ENCODE results near the gene FLYWCH1.
A peak's percentile ranks its signal among the peaks of the same experiment; 100 is the strongest.

FLYWCH1 gene

DNA sequence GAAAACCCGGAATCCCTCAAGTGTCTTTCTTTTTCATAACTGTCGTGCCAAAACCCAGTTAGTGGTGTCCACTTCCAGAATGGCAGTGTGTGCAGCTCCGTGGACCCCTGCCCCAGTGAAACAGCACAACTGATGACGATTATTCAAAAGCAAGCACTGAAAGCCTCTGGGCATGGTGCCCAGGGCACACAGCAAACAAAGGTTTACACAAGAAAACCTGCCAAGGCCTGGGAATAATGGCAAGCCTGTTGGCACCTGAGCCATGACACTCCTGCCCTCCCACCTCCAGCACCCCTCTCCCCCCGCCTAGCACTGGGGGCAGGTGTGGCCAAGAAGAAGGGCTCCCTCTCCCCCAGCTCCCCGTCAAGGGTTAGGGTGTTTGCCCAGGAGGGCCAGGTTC is 65.7 kb downstream of the FLYWCH1 start:
- Histone ChIP-seq H3K27me3 (replicated peaks) (no peaks in the 10 kb centered on the region), H3K4me3 (ENCODE audit: low read depth, low read length) (no peak overlapping the region), H3K36me3 (replicated peaks) (no peaks in the 10 kb centered on the region), H3K27ac (no peak overlapping the region)
- DNase-seq = no peak
- in situ Hi-C loops (cut with HindIII; ENCODE audit: low pct_ligation_motif_present, low sequenced_read_pairs) = no loop called here
- TF ChIP-seq, protein P1, sequence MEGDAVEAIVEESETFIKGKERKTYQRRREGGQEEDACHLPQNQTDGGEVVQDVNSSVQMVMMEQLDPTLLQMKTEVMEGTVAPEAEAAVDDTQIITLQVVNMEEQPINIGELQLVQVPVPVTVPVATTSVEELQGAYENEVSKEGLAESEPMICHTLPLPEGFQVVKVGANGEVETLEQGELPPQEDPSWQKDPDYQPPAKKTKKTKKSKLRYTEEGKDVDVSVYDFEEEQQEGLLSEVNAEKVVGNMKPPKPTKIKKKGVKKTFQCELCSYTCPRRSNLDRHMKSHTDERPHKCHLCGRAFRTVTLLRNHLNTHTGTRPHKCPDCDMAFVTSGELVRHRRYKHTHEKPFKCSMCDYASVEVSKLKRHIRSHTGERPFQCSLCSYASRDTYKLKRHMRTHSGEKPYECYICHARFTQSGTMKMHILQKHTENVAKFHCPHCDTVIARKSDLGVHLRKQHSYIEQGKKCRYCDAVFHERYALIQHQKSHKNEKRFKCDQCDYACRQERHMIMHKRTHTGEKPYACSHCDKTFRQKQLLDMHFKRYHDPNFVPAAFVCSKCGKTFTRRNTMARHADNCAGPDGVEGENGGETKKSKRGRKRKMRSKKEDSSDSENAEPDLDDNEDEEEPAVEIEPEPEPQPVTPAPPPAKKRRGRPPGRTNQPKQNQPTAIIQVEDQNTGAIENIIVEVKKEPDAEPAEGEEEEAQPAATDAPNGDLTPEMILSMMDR (IDR thresholded peaks at IDR 0.05; ENCODE audit: low read depth, low read length, missing control alignments) = no peak

DNA sequence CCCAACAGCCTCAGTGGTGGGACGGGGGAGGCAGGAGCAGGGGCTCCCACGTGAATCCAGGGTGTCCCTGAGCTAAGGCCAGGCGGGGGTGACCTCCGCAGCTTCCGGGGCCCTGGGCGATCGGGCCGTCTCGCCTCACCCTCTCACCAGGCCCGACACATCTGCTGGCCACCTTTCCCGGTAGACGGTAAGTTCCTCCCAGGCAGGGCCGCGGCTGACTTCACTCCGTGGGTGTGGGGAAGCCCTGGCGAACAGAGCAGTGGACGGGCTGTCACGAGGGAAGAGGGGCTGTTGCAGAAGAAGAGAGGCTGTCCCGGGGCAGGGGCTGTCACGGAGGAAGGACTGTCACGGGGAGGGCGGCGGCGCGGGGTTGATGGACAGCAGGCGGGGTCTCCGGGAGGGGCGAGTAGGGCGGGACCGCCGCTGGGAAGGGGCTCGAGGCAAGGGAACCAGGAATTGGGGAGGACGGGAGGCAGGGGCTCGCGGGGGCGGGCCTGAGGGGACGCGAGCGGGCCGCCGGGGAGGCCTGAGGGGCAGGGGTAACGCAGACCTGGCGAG is 68.0 kb downstream of the FLYWCH1 start:
- Histone ChIP-seq H3K27ac (no peak overlapping the region), H3K36me3 (replicated peaks) (no peaks in the 10 kb centered on the region), H3K4me3 (ENCODE audit: low read depth, low read length) (peak overlapping the region; percentile 74), H3K27me3 (replicated peaks) (no peaks in the 10 kb centered on the region)
- DNase-seq = no peak
- in situ Hi-C loops (cut with HindIII; ENCODE audit: low pct_ligation_motif_present, low sequenced_read_pairs) = no loop called here
- TF ChIP-seq, protein P1 (IDR thresholded peaks at IDR 0.05; ENCODE audit: low read depth, low read length, missing control alignments) = no peak

DNA sequence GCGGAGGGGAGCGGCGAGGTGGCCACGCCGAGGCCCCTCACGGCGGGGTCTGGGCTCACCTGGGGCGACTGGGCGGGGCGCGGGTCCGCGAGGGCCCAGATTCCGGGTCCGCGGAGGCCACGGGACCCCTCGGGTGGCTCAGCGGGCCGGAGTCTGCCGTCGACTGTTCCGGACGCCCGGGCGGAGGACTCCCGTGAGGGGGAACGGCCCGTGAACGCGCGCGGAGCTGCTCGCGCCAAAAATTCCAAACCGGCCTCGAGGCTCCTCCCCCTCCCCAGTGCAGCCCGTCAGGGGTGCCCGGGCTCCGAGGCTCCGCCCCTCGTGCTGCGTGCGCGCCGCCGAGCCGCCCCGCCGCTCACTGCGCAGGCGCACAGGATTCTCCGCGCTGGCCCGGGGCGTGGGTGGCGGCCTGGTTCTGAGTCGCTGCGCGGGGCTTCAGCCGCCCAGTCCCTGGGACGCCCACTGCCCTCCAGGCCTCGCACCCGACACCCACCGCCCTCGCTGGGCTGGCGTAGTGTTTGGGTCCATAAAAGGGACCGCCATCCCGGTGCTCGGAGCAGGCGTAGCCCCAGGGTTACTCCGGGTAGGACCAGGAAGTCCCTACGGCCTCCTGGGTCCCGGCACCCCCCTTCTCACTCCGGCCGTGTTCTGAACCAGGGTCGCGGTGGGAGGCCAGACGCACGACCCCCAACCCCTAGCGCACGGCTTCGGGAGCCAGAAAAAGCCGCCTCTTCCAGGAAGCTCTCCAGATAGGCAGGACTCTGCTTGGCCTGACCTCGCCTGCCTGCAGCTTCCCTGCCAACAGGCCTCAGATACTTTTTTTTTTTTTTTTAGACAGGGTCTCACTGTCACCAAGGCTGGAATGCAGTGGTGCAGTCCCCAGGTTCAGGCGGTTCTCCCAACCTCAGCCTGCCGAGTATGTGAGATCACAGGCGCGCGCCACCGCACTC is 68.8 kb downstream of the FLYWCH1 start, which contains the start of gene PKMYT1:
Gene PKMYT1 (minus strand): TSS at position 220 of the 950 bp plus-strand sequence. CDS start 789 bp downstream, outside the sequence.
- no peaks in the 10 kb centered on the region for H3K27me3 ChIP-seq (replicated peaks)
- DNase-seq = peak; percentile 72
- H3K27ac ChIP-seq = peak within 1 kb of the TSS; percentile 62
- no peaks in the 10 kb centered on the region for H3K36me3 ChIP-seq (replicated peaks)
- peak within 1 kb of the TSS; percentile 74 for H3K4me3 ChIP-seq (ENCODE audit: low read depth, low read length)
- TF ChIP-seq, protein P1 (IDR thresholded peaks at IDR 0.05; ENCODE audit: low read depth, low read length, missing control alignments) = no peak
- in situ Hi-C loops (cut with HindIII; ENCODE audit: low pct_ligation_motif_present, low sequenced_read_pairs) = no loop called here

DNA sequence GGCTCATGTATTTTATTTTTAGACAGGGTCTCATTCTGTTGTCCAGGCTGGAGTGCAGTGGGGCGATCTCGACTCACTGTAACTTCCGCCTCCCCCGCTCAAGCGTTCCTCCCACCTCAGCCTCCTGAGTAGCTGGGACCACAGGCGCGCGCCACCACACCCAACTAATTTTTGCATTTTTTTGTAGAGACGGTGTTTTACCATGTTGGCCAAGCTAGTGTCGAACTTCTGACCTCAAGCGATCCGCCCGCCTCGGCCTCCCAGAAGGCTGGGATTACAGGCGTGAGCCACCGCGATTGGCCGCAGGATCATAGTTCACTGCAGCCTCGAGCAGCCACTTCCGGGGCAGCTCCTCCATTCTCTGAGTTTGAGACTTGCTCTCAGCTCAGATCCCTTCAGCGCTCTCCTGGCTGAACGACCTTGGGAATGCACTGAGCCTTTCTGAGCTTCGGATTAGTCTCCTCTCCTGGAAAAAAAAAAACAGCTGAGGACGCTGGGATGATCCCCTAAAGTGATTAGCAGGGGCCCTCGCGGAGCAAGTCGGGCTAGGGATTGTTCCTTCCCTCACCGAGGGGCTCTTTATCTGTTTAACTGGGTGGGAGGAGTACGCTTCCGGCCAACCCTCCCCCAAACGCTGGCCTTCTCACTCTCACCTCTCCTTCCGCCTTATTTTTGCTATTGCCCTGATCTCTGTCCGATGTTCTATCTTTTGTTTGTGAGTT is 69.6 kb downstream of the FLYWCH1 start:
- Histone ChIP-seq H3K36me3 (replicated peaks) (no peaks in the 10 kb centered on the region), H3K4me3 (ENCODE audit: low read depth, low read length) (no peak overlapping the region), H3K27ac (no peak overlapping the region), H3K27me3 (replicated peaks) (no peaks in the 10 kb centered on the region)
- DNase-seq = no peak
- TF ChIP-seq, protein P1 (IDR thresholded peaks at IDR 0.05; ENCODE audit: low read depth, low read length, missing control alignments) = no peak
- in situ Hi-C loops (cut with HindIII; ENCODE audit: low pct_ligation_motif_present, low sequenced_read_pairs) = no loop called here

DNA sequence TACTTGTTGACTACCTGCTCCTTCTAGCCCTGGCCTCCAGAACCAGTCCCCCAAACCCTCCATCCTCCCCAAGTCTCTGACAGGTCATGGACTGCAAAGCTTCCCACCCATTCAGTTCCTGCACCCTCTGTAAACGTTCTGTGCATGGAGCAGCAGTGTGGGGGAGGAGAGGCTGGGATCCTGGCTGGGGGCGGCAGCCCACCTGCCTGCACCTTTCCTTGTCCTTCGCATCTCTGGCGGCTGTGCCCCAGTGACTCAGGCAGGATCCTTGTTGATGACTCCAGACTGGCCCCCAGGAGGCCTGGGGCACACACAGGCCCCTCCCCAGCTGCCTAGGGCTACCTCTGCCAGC is 70.1 kb downstream of the FLYWCH1 start:
- in situ Hi-C loops (cut with HindIII; ENCODE audit: low pct_ligation_motif_present, low sequenced_read_pairs) = no loop called here

More for the DNA sequence above, 70.1 kb downstream of the FLYWCH1 start:
- H3K27me3 ChIP-seq (replicated peaks) = no peaks in the 10 kb centered on the region
- H3K36me3 ChIP-seq (replicated peaks) = no peaks in the 10 kb centered on the region
- DNase-seq = no peak
- H3K4me3 ChIP-seq (ENCODE audit: low read depth, low read length) = no peak overlapping the region
- TF ChIP-seq, protein P1 (IDR thresholded peaks at IDR 0.05; ENCODE audit: low read depth, low read length, missing control alignments) = no peak
- H3K27ac ChIP-seq = no peak overlapping the region

Data from brain microvascular endothelial cell (primary cell).